Measurements from ENCODE around the gene HOXB3.
"Not testable (repeated sequence)": the region's sequence is repeated elsewhere in the genome, so short reads cannot be mapped to it uniquely, and the experiment has no call there.

Gene HOXB3

DNA sequence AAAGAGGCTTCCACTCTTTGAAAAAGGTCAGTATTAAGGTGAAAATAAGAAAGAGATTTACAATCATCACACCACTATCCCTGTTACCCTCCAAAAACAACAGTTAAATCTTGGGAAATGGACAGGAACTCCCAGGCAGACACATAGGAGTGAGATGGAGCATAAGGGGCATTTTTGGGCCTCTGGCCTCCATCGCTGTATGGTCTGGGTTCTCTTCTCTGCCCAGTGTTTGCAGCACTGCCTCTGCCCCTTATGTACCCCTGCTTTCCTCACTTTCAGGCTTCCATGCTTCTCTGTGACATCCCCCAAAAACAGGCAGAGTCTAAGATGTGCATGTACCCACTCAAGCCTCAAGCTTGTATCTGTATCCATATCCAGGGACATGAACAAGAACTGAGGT is 44.5 kb downstream of the HOXB3 start:
- DNase-seq (ENCODE audit: low read depth): no peak

DNA sequence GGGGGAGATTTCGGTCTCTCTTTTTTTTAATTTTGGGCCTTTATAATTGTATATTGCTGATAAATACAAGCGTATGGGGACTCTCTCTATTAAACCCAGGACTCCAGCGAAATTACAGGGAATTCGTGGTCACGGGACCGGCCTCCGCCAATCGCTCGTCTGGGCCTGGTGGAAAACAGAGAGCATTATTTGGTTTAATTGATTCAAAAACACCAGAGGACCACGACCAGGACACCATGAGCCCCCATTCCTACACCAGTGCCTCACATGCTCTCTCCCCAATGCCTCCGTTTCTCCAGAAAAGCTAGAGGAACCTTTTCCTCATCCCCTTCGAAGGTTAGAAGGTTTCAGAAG is 45.0 kb downstream of the HOXB3 start, which contains the start of gene HOXB2:
Gene HOXB2 (minus strand): TSS at position 88 of the 354 bp plus-strand sequence. CDS start 198 bp downstream, outside the sequence.
- no peak for DNase-seq (ENCODE audit: low read depth)

DNA sequence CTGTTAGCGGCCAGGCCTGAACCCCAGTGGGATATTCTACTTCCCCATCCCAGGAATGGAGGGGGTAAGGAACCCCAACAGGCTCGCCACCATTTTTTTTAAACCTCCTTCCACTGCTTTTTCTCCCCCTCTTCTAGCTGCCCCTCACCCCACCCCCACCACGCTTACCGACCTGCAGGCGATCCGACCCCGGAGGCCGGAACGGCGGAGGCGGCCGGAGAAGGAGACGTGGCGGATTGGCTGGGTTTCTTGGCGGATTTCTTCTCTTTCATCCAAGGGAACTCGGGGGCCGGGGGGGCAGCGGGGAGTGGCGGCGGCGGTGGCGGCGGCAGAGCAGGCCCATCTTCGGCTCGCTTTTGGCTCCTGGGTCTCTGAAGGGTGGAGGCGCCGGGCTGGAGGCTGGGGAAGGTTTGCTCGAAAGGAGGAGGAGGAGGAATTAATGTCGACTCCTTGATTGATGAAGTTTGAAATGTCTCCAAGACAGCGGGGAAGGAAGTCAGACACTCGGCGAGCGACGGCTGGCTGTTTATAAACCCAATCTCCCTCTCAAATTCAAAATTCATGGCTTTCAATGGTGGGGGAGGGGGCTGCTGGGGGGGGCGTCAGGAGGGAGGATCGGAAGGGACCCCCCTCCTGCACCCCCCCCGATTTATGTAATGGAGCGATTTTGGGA is 45.6 kb downstream of the HOXB3 start:
- peak; percentile 70 for DNase-seq (ENCODE audit: low read depth)

DNA sequence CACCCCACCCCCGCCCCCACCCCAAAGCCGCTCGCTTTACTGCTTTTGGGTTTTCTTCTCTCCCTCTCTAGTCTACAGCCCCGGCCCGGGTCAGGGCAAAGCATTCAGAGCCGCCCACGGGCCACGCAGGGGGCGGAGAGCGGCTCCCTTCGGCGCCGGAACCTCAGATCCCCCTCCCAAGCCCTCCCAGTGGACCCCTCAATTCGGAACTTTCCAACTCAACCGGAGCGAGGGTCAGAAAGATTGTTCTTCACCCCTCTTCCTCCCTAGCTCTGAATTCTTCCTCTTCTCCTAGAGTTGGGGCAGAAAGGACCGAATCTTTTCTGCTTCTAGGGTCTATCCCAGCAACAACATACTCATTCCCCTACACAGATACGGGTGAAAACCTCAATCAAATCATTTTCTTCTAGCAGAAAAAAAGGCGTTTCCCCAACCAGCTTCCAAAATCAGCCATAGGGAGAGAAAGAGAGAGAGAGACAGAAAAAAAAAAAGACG is 46.1 kb downstream of the HOXB3 start:
- no peak for DNase-seq (ENCODE audit: low read depth)

DNA sequence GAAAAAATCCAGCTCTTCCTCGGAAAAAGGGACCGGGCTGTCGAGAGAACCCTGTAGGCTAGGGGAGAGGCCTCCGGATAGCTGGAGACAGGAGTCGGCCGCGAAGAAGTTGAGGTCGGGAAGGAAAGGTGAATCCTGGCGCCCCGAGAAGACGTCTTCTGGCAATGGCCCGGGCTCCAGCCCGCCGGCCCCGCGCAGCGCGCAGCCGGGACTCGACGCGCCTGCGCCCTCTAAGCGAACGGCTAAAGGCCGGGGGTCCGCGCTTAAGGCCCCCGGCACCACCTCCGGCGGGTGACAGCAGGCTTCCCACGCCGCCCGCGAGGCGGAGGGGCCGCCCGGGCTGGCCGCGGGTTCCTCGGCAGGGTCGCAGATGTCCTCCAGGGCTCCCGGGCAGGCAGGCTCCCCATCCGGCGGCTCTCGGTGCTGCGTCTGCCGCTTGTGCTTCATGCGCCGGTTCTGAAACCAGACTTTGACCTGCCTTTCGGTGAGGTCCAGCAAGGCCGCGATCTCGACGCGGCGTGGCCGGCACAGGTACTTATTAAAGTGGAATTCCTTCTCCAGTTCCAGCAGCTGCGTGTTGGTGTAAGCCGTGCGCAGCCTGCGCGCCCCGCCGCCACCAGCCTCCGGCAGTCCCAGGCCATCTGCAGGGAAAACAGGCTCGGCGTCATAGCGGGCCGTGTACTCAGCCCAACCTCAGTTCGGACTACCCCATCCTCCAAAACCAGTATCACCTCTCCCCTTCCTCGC is 46.8 kb downstream of the HOXB3 start:
- DNase-seq (ENCODE audit: low read depth): no peak

DNA sequence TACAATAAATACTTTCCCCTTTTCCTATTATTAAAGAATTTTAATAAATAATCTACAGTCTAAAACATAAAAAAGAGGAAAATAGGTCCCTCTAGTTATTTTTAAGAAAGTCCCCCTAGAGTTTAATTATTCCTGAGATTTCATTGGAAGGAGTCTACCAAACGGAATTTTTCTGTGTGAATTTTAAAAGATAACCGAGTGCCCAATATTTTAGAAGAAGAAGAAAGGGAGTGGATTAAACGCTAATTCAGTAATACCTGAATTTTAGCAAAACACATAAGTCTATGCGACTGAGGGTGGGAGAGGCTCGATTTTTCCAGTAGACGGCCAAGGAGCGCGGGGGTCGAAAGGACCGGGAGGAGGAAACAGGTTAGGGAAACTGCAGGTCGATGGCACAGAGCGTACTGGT is 47.3 kb downstream of the HOXB3 start:
- DNase-seq (ENCODE audit: low read depth): no peak

DNA sequence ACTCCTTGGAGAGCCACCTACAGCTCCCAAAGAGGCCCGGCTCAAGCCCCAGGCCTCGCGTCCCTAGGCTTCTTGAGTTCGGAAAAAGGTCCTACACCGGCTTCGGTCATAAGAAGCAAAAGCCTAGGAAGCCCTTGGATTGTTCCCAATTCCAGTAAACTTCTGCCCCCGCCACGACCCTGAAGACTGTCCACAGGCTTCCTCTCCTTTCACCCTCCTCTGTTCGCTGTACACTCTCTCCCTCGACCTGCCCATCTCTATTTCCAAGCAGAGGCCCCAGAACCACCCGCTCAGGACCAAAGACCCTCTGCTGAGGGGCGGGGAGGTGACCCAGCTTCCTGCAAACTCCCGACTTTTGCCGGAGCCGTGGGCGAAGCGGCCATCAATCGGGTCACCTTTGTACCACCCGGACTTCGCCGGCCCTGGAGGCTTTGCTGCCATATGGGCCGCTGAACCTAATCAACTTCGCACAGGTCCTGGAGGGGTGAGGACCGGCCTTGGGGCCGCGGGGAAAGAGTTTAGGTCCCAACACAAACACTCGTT is 47.9 kb downstream of the HOXB3 start:
- no peak for DNase-seq (ENCODE audit: low read depth)

DNA sequence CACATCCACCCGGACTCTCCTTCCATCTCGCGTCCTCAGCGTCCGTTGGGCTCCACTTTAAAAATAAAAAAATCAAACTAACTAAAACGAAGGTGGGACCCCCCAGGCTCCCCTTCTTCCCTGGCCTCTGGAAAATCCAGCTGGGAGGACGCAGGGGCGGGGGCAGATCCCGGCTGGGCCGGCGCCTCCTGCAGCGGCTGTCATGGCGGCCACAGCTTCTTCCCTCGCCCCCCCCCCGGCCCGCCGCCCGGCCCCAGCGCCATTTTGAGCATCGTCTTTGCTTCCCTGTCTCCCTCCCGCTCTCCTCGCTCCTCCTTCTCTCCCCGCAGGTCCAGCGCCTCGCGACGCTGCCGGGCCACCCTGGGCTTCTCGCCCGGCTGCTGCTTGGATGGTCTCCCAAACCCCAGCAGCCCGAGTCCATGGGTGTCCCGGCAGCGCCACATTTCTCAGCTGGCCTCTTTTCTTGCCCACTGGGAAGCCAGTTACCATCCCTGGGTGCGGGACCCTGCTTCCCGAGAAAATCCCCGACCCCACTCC is 48.4 kb downstream of the HOXB3 start:
- no peak for DNase-seq (ENCODE audit: low read depth)

DNA sequence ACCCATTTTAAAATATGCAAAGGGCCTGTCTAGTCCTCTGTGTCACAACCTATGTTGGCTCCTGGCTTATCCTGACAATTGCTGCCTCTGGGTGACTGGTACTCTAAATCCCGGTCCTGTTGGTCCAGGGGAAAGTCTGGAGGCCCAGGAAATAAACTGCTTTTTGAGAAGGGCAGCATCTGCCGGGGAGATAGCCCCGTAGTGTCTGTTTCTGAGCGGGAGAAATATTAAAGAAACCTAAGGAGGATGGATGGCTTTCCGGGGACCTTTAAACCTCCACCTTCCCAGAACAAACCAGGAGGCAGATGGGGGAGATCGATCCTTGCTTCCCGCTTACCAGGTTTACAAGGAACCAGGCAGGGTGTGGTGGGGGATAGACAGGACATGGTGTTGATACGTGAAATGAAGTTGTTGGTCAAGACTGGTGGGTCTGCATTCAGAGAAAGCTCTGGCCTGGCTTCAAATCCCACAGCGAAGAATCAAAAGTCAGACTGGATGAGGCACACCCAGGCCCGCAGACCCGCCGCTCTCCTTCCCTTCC is 48.9 kb downstream of the HOXB3 start:
- no peak for DNase-seq (ENCODE audit: low read depth)

DNA sequence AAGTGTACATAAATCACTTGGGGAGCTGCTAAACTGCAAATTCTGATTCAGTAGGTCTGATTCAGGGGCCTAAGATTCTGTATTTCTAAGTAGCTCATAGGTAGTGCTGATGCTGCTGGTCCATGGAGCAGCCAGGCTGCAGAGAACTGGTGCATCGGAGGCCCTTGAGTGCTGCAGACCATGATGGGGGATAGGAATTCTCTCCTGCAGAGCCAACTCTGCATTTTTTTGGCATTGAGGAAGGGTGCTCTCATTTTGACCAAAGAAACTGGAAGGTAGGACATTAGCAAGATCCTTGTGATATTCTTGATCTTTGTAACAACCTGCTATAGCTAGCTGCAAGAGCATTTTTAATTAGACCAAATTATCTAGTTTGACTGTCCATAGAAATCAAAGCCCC is 49.8 kb downstream of the HOXB3 start:
- DNase-seq (ENCODE audit: low read depth): no peak

DNA sequence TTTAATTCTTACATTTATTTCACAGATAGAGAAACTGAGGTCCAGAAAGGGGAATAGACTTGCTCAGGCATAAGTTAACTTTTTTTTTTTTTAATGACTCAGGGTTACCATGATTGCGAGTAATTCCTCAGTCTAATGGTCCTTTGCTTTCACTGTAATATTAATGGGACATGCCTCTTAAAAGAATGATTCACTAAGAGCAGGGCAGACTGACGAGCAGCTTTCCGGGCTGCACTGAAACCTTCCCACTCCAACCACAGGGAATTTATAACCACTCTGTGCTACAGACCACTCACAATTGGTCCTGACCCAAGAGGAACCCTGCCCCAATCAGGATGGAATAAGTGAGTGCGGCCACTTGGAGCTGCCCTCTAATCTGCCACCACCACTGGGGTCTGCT is 50.9 kb downstream of the HOXB3 start:
- no peak for DNase-seq (ENCODE audit: low read depth)

DNA sequence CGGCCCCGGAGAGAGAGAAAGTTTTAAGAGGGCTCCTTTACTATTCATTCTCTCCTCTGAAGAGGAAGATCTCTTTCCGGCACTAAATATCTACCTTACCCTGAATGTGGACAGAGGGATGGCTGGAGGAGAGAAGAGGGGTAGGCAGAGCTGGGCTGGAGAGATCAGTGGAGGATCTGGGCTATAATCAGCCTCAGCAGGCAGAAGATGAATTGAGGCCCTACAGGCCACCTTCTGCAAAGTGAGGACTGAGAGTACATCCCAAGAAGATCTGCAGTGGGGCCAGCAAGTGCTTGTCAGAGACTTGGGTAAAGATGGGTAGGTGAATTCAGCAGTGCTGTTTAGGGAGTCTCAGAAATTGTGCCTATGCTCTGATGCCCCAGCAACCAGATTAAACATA is 52.7 kb downstream of the HOXB3 start:
- DNase-seq (ENCODE audit: low read depth): no peak

DNA sequence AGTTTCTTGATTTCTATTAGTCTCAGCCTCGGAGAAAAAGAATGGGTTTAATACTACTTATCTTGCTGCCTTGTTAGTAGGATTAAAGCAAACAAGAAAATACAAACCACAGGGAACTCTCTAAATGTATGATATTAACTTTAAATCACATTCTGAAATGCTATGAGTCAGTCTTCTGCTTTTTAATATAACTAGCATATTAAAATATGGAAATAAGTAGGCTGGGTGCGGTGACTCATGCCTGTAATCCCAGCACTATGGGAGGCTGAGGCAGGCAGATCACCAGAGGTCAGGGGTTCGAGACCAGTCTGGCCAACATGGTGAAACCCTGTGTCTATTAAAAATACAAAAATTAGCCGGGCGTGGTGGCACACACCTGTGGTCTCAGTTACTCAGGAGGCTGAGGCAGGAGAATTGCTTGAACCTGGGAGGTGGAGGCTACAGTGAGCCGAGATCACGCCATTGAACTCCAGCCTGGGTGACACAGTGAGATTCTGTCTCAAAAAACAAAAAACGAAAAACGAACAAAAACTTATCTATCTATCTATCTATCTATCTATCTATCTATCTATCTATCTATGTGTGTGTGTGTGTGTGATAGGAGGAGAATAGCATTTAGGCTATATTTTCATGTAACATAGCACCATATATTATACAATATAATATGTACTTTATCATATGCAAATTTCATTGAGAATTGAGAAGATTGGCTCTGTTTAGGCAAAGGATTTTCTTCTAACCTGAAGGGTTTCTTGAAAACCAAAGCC is 54.1 kb downstream of the HOXB3 start:
- not testable (repeated sequence) for DNase-seq (ENCODE audit: low read depth)

DNA sequence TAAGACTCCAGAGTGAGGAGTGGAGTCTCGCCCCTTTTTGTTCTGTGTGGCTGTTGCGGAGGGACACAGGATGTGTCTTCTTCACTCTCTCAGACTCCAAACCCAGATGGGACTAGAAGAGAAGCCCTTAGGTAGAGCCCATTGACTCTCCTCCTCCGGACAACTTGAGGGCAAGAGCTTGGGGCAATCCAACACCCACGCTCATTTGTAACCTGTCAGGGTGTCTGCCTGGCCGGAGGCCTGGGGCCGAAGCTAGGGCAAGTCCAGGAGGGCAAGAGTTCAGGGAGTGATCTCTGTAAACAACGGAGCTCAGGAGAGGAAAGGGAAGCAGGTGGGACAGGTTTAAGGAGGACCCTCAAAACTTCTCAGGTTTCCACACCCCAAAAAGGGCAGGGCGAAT is 57.8 kb downstream of the HOXB3 start:
- no peak for DNase-seq (ENCODE audit: low read depth)

DNA sequence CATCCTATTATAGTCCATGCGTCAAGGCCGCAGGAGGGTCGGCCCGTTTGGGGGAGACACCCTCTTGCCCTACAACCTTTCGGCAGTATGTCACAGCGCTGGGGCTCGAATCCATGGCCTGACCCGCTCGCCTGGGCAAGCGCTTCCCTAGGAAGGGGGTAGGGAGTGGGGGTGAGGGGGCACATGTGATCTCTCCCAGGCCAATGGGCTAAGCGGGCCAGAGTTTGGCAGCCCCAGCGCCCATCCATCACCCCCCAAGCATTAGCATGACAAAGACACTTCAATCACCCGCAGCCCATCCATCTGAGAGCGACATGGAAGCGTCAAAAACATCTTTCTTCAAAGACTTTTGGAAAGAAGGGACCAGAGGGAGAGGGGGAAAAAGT is 59.2 kb downstream of the HOXB3 start, which contains the start of gene HOXB1:
Gene HOXB1 (minus strand): TSS at position 125 of the 386 bp plus-strand sequence. CDS start 107 bp downstream, at position 18.
- DNase-seq (ENCODE audit: low read depth): no peak

DNA sequence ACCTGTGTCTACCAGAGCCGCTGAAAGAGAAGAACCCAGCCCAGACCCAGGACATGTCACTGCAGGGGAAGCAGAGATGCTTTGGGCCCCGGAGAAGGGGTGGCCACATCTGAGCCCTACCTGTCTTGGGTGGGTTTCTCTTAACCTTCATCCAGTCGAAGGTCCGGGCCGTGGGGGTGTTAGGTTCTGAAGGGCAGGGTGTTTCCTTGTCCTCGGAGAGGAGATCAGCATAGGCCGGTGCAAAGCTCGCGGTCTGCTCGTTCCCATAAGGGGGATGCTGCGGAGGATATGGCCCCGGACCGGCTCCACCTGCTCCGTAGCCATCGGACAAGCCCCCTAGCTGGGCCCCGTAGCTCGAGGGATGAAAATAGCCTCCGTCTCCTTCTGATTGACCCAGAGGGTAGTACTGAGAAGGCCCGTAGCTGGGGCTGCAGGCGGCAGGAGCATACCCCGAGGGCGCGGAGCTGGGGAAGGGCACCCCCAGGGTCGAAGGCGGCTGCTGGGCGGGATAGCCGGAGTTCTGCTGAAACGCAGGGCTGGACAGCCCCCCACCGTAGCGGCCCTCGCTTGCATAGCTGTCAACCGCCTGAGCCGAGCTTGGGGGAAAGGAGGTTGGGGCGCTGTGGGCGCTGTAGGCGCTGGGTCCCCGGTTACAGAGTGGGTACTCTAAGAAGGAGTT is 59.7 kb downstream of the HOXB3 start:
- no peak for DNase-seq (ENCODE audit: low read depth)

DNA sequence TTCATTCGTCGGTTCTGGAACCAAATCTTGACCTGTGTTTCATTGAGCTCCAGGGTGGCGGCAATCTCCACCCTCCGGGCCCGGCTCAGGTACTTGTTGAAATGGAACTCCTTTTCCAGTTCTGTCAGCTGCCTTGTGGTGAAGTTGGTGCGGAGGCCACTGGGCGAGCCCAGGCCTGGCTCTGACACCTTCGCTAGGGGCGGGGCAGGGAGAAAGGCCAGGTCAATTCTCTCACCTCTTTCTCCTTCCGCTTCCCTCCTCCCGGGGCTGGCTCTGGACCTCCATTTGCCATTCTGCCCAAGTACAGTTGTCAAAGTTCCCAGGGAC is 60.4 kb downstream of the HOXB3 start:
- DNase-seq (ENCODE audit: low read depth): no peak

DNA sequence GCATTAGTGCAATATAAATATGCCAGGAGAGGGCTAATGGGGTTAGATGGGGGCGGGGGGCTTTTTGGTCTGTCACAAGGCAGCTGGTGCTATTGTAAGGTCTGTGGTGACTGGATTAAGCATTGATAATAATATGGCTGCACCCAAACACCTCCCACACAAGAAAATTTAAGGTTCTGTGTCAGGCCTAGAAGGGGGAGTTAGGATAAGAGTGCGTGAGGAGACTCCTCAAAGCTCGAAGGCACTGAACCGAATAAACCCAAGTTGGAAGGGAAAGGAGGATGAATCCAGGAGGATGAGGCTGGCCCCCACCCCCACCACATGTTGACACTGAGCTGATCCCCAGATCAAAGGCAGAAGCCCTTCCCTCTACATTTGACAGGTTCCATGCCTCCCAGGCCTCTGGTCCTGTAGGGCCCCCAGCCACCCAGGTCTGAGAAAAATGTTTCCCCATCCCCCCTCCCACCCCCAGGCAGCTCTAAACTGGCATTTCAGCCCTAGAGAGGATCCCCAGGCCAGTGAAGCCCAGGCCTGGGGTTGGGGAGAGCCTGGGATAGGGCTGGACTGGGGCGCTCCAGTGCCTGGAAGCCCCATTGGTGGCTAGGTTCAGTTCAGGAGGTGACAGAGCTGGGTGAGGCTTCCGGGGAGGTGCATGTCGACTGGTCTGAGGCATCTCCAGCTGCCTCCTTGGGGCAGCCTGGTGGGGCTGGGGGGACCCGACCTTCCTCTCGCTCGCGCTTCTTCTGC is 60.9 kb downstream of the HOXB3 start:
- DNase-seq (ENCODE audit: low read depth): no peak

DNA sequence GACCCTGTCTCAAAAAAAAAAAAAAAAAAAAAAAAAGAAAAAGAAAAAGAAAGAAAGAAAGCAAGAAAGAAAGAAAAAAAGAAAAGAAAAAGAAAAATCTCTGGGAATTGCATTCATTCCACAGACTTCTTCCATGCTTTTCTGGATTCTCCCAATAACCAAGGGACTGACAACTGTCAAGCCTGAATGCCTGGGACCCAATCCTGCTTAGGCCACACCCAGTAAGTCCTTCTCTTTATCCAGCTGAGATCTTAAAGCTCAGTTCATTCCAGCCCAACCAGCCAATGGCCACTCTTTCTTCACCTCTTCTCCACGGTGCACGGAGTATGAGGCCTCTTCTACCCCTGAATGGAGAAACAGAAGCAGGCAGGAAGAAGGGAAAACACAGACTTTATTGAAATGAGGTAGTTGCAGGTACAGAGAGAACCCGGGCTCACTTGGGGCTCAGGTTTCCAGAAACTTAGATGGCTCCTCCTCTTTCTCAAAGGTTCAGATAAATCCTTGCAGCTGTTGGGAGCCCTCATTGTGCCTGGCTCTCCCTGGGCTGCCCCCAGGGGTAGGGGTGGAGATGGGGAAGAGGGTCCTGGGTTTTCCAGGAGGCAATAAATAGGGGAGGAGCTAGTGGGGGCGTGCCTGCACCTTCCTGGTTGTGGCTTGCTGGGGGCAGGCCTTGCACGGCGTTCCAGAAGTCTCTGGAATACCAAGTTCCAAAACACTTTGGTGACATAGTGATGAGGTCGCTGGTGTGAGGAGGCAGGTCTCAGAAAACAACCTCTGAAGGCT is 61.7 kb downstream of the HOXB3 start:
- no peak for DNase-seq (ENCODE audit: low read depth)

DNA sequence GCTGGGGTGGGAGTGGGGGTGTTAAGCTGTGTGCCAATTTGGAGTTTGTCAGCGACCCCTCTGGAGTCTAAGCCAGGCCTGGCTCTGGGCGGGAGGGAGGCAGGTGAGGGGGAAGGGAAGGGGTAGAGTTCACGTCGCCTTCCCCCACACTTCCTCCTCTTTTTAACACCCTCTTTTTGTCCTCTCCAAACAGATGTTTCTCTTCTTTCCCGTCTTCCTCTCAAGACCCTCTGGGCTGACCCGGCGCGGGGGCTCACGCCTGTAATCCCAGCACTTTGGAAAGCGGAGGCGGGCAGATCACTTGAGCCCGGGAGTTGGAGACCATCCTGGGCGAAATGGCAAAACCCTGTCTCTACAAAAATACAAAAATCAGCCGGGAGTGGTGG is 62.5 kb downstream of the HOXB3 start:
- no peak for DNase-seq (ENCODE audit: low read depth)
